Retinal pigment epithelial cell (primary cell): ENCODE measurements around the gene LRRC4.

ENCODE experiments used
- DNase-seq: peaks from one replicate; pipeline ENCODE4 v3.0.0-alpha.2; 2010; ENCODE audit warnings: low read depth
- H3K4me3 ChIP-seq: 2 replicates; pipeline ENCODE4 v1.5.1; 2011; ENCODE audit warnings: mild to moderate bottlenecking, low read length, control low read depth, moderate library complexity
- TF ChIP-seq, protein P1 (sequence below): conservative IDR thresholded peaks from 2 replicates; pipeline ENCODE4 v1.5.1; 2011; ENCODE audit warnings: low read depth, low read length, control low read depth, inconsistent platforms

LRRC4 gene

DNA sequence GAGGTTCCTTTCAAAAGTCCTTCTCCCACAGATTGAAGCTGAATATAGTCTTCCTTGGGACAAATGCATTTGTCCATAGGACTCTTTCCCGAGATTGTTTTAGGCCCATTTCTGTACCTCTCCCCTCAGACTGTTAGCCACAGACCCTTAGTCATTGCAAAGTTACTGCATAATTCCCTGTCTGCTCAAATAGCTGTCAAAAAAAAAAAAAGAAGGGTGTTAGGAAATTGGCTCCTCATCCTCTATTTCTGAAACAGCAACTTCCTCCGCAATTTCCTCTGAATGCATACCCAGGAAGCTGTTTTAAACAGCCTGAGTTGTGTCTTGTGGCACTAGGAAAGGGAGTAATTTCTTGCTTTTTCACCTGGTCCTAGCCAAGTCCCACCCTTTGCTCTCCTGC, 5.4 kb downstream of the LRRC4 start:
- TF ChIP-seq, protein P1, sequence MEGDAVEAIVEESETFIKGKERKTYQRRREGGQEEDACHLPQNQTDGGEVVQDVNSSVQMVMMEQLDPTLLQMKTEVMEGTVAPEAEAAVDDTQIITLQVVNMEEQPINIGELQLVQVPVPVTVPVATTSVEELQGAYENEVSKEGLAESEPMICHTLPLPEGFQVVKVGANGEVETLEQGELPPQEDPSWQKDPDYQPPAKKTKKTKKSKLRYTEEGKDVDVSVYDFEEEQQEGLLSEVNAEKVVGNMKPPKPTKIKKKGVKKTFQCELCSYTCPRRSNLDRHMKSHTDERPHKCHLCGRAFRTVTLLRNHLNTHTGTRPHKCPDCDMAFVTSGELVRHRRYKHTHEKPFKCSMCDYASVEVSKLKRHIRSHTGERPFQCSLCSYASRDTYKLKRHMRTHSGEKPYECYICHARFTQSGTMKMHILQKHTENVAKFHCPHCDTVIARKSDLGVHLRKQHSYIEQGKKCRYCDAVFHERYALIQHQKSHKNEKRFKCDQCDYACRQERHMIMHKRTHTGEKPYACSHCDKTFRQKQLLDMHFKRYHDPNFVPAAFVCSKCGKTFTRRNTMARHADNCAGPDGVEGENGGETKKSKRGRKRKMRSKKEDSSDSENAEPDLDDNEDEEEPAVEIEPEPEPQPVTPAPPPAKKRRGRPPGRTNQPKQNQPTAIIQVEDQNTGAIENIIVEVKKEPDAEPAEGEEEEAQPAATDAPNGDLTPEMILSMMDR: no peak
- no peak for DNase-seq
- H3K4me3 ChIP-seq: no peak overlapping the region

DNA sequence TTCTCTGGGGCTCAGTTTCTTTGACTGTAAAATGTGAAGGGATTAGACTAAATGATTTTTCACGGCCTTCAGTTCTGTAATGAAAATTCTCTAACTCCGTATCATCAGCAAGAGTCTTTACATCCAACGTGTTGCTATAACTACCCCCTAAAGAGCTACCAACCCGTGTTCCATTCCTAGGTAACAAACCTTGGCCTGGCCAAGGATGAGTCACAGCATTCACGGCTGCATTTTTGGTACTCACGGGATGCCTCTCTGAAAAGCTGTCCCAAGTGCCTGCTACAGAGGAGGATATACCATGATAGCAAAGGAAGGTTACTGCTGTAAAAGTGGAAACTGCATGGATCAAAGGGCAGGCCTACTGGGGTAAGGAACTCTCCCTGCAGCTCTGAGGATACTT, 5.9 kb downstream of the LRRC4 start:
- DNase-seq: peak; percentile 44
- TF ChIP-seq, protein P1: no peak
- H3K4me3 ChIP-seq: no peak overlapping the region

DNA sequence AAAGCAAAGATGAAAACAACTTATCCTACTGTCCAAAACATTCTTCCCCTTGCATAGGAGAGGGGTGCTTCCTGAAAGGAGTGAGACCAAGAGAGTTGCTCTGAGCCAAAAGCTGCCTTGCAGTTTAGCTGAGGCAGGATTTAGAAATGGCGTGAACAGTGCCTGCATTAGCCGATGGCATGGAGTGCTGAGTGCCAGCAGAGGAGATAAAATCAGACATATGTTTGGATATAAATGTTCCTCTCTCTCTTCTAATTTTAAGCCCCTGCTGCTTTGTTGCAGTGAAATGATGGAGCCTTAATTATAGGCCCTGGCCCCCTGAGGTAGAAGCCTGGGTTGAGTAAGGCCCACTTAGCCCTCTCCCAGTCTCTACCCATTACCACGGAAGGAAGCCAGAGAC, 7.1 kb downstream of the LRRC4 start:
- no peak overlapping the region for H3K4me3 ChIP-seq
- TF ChIP-seq, protein P1: no peak

DNA sequence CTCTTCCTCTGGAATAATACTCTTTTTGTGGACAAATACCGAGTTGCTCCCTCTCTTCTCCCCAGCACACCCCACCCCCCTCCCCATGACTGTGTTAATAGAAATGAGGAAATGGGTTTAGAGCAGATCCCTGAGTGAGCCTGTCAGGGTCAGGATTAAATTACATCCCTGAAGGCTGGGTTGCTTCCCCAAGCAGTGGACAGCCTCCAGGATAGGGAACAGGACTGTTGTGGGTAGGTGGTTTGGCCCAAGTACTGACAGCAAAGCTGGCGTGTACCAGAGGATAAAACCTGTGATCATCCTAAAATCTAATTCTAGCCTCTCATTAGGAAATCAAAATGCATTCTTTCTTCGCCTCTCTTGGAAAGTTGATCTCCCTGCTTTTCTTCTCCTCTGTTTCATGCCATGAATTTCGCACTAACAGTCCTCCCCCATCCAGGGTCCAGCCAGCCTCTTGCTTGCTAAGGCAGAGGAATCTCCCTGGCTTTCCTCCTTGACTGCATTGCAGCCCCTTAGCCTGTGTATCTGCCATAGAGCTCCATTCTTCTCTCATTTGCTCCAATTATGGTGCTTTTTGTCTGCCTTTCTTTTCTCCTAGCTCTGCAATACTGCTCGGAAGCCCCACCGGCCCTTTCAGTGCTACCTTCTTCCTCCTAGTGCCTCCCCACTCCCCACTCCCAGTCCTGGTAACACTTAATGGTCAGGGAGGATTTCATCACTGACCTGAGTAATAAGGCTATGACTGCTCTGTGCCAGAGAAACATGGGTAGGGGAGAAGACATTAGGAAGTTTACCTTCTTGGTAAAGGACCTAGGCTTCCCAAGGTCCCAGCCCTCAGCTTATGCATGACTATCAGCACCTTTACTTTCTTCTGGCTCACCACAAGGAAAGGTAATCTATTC, 8.4 kb downstream of the LRRC4 start:
- TF ChIP-seq, protein P1: no peak
- no peak overlapping the region for H3K4me3 ChIP-seq
- no peak for DNase-seq

More for the DNA sequence above, 7.1 kb downstream of the LRRC4 start:
- DNase-seq: no peak

DNA sequence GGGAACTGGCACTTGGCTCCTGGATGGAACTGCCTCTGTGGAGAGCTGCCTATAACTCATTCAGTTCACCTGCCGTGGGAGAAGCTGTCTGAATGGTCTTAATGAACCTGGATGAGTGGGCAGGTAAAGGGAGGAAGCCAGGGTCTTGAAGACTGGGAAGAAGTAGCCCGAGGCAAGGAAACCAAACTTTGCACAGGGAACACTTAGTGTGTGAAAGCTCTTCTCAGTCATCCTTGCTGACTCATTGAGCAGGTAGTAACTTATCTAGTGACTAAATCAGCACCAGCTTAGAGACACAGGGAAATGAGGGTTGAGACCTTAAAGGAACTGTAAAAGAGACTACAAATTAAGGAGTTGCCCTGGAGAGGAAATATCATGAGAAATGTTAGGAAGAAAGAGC, 9.9 kb downstream of the LRRC4 start:
- H3K4me3 ChIP-seq: no peak overlapping the region
- TF ChIP-seq, protein P1: no peak
- no peak for DNase-seq

DNA sequence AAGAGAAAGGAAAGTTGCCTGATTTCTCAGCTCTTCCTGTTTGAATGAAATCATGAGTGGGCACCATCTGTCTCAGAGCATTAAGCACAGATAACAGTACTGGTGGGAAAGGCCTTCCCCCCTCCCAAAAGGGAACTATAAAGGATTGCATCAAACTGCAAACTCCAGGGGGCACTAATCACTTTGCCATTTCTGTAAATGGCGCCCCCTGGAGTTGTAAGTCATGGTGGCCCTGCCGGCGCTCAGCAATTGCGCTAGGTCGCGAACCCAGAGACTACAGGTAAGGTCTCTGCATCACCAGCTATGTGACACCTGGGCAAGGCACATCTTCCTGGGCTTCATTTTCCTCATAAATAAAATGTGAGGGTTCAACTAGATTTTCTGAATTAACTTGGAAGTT, 11.1 kb downstream of the LRRC4 start:
- TF ChIP-seq, protein P1: peak; percentile 40
- H3K4me3 ChIP-seq: no peak overlapping the region
- DNase-seq: no peak

DNA sequence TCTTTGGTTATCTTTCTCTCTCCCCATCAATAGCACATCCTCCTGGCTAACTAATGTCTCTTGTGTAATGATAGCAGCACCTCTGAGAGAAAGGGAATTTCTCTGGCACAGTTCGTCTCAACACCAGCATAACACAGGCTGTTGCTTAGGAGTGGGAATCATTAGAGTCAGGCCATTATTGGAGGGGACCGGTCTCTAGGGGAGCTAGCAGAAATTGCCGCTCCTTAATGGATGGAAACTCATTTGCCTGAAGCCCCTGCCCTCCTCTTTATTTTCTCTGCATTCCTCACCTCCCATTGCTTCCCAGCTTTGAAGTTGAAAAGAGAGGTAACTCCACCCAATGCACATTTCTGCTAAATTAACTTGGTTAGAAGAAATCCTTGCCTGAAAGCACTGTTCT, 11.9 kb downstream of the LRRC4 start:
- H3K4me3 ChIP-seq: no peak overlapping the region
- TF ChIP-seq, protein P1: no peak
- no peak for DNase-seq
